Measurements from ENCODE around the gene KCNJ10.

GRCh38 chr1:160082926-160083325 lies 13.0 kb upstream of the KCNJ10 start:
- TF ChIP-seq, protein P1, sequence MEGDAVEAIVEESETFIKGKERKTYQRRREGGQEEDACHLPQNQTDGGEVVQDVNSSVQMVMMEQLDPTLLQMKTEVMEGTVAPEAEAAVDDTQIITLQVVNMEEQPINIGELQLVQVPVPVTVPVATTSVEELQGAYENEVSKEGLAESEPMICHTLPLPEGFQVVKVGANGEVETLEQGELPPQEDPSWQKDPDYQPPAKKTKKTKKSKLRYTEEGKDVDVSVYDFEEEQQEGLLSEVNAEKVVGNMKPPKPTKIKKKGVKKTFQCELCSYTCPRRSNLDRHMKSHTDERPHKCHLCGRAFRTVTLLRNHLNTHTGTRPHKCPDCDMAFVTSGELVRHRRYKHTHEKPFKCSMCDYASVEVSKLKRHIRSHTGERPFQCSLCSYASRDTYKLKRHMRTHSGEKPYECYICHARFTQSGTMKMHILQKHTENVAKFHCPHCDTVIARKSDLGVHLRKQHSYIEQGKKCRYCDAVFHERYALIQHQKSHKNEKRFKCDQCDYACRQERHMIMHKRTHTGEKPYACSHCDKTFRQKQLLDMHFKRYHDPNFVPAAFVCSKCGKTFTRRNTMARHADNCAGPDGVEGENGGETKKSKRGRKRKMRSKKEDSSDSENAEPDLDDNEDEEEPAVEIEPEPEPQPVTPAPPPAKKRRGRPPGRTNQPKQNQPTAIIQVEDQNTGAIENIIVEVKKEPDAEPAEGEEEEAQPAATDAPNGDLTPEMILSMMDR (IDR thresholded peaks at IDR 0.05; ENCODE audit: insufficient read depth, low read length, poor library complexity, severe bottlenecking): no peak
- TF ChIP-seq EZH2phosphoT487 (conservative IDR thresholded peaks at IDR 0.05; ENCODE audit: low read length): no peak
